DOHH2 (cell line): ENCODE measurements around the gene NUDC.

Experiments
- EZH2phosphoT487 ChIP-seq: fragments of 200-600 bp; sonication (generic); IDR thresholded peaks from 2 replicates; pipeline ENCODE4 v1.6.1; 2017; ENCODE audit warnings: borderline replicate concordance, mild to moderate bottlenecking, antibody characterized with exemption, low read length, moderate library complexity, mixed read lengths
- TF ChIP-seq, protein P1 (sequence below): fragments of 200-600 bp; sonication (generic); IDR thresholded peaks from one replicate; pipeline ENCODE4 v1.5.1; 2014; ENCODE audit warnings: antibody characterized with exemption, mild to moderate bottlenecking, low read depth, low read length; ENCODE audit not compliant: poor library complexity, severe bottlenecking

DNA sequence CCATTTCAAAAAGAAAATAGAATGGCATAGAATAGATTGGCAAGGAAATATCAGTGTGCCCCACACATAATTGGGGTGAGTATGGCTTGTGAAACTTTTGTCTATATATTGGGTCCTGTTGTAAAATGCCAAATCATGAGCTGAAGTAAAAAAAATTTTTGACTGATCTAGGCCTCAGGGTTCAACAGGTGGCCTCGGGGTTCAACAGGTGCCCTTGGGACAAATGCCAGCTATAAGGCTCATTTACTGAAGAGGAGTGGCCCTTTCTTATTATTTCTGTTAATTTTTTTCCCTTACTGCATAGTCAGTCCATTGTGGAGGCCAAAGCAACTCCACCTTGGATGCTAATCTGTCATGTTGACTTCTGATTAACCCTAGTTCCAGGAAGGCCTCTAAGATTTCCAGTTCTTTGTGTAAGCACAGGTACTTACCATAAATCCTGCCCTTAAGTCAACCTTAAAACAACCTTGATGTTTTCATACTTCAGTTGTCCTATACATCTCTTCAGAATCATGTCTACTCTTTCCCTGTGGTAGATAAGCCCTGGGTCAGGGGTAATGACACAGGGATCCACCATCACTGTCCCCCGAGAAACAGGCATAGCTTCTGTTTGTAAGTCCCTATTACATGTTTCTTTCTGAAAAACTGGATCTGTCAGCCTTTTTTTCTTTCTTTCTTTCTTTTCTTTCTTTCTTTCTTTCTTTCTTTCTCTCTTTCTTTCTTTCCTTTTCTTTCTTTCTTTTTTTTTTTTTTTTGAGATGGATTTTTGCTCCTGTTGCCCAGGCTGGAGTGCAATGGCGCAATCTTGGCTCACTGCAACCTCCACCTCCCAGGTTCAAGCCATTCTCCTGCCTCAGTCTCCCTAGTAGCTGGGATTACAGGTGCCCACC lies 55.3 kb downstream of the NUDC start:
- TF ChIP-seq, protein P1, sequence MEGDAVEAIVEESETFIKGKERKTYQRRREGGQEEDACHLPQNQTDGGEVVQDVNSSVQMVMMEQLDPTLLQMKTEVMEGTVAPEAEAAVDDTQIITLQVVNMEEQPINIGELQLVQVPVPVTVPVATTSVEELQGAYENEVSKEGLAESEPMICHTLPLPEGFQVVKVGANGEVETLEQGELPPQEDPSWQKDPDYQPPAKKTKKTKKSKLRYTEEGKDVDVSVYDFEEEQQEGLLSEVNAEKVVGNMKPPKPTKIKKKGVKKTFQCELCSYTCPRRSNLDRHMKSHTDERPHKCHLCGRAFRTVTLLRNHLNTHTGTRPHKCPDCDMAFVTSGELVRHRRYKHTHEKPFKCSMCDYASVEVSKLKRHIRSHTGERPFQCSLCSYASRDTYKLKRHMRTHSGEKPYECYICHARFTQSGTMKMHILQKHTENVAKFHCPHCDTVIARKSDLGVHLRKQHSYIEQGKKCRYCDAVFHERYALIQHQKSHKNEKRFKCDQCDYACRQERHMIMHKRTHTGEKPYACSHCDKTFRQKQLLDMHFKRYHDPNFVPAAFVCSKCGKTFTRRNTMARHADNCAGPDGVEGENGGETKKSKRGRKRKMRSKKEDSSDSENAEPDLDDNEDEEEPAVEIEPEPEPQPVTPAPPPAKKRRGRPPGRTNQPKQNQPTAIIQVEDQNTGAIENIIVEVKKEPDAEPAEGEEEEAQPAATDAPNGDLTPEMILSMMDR: no peak
- no peak for TF ChIP-seq EZH2phosphoT487
